ENCODE measurements around the gene RAB6A.
"Not testable (repeated sequence)": the region's sequence is repeated elsewhere in the genome, so short reads cannot be mapped to it uniquely, and the experiment has no call there.

The RAB6A gene

DNA sequence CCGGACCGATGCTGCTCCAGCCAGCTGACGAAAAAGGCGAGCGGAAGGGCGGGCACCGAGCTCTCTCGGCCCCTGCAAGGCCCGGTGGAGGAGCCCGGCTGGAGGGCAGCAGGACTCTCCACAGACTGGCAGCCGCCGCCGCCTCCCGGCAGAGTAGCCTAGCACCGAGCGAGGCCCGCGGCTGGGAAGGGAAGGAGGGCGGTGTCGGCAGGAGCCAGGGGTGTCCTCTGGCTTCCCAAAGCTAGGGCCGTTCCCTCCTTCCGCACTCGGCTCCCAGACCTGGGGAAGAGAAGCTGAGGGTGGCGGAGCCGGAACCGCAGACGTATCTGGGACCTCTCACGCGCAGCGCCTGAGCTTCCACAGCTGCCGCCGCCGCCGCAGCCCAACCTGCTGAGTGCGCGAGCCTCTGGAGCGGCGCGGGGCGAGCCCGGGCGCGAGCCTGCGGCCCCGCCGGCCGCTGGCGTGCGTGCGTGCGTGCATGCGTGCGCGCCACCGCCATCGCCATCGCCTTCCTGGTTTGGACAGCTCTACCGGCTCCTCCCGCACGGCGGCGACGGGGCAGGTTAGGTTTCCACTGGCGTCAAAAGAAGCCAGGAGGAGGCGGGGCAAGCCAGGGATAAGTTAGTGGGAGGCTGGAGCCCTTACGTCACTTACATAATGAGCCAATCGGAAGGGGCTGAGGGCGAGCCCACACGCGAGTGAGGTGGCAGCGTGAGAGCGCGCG lies at the start of gene RAB6A:
TSS of gene RAB6A (minus strand) at position 396 of the 724 bp plus-strand sequence. CDS start 439 bp downstream, outside the sequence.
- peak; percentile 99 for DNase-seq (ENCODE audit: low read depth)

DNA sequence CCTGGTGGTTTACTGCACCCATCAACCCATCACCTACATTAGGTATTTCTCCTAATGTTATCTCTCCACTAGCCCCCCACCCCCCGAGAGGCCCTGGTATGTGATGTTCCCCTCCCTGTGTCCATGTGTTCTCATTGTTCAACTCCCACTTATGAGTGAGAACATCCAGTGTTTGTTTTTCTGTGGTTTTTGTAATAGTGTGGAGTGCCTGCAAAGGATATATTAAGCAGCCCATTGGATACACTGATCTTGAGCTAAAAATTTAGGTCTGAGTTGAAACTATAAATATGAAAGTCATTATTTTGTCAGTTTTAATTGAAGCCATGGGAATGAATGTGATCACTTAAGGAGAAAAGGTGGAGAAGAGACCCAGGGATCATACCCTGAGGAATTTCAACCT lies 49.8 kb upstream of the RAB6A start:
- DNase-seq (ENCODE audit: low read depth): no peak

DNA sequence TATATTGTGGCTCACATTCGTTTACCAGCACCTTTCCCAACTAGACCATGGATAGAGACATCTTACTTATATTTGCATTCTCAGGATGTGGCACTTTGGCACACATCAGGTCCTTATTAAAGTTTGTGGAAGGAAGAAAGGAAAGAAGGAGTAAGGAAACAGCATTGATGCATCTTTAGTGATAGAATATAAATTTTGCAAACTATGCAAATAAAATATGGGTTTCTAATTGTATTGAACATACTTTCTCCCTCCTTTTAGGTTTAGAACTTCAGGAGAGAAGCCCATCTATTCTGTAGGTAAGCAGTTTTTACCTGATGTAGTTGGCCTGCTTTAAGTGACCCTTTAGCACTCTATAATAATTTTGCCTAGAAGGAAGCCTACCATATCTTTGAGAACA lies 47.2 kb upstream of the RAB6A start:
- DNase-seq (ENCODE audit: low read depth): no peak

DNA sequence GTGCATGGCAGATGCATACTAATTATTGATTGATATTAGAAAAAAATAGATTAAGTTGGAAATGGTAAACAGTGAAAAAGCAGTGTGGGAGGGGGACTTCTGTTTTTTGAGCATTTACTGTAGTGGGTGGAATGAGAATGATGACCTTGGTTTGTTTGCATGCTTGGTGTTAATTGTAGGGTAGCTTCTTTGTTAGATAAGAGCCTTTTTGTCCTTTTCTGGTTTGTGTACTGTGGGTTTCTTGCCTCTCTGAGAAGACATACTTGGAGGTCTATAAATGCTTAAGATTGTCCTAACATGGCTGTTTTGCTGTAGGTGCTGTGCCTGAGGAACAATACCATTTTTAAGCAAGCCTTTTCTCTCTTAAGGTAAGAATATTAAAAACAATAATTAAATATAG lies 43.8 kb upstream of the RAB6A start:
- DNase-seq (ENCODE audit: low read depth): no peak

DNA sequence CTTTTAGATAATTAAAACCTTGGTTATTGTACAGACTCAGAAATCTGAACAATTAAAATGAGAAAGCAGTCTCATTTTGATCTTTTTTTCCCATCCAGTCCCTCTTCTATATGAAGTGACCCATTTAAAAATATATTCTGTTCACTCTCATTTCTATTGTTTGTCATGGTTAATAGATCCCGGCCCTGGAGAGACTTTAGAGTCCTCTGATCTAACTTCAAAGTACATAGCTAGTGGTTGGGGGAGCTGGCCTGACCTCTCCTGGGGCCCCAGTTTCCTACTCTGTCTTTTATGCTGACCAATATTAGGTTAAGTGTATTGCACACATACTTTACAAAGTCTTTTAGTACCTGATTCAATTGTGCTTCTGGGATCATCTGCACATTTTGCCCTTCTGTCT lies 40.3 kb upstream of the RAB6A start:
- DNase-seq (ENCODE audit: low read depth): no peak

DNA sequence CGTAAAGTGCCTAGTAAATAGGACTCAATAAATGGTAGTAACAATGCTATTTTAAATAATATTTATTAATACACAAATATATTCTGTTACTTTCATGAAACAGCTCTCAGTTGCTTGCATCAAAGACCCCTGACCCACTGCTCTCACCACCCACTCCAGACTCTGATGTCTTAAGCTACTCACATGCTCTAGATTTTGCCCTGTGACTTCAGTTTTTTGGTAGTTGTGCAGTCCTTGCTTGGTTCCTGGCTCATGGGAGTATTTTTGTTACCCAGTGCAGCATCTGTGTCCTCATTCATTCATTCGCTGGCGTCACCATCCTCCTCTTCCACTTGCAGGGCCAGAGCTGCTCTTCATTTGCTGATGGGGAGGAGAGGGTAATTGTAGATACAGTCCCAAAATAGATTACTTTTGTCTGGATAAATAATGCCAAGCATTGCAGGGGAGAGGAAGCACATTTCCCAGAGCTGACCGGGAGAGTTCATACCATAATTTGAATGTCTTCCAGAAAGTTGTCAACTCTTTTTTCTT lies 39.5 kb upstream of the RAB6A start:
- no peak for DNase-seq (ENCODE audit: low read depth)

DNA sequence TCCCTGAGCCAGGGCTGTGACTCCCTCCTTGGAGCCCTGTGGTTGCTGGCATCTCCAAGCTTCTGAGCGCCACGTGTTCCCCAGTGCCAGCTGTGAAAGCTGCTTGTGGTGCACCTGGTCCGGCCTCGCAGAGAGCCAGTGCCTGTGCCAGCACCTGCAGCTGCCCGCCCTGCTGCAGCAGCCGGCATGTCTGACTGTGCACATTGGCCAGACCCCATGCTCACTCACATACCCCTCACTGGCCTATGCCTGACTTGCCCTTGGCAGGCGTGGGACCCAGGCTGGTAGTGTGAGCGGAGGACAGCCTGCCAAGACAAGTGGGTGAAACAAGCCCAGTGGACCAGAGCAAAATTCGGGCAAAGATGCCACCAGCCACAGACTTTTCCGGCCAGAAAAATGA lies 36.6 kb upstream of the RAB6A start:
- no peak for DNase-seq (ENCODE audit: low read depth)

DNA sequence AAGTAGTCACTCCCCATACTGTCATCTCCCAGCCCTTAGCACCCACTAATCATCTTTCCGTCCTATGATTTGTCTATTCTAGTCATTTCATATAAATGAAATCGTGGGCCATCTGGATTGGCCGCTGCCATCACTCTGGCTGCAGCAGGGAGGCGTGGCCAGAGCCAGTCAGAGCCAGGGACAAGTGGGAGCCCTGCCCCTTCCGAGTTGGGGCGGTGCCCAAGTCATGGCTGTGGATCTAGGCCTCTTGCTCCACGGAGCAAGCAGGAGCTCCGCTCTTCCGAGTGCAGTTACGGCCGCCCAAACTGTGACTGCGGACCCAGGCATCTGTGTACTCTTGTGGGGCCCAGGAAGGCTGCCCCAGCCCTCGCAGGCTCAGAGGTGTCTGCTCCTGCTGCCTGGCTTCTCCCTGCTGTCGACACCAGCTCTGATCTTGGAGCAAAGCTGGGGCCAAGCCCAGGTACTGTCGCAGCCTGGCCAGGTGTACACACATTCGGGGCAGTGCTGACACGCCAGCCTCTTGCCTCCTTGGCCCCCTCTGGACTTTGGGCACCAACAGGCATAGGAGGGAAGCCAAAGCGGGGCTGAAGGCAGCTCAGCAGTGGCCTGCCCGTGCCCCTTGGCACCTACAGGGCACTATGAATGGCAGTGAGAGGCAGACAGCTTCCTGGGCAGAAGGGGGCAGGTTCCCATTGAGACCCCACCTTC lies 35.2 kb upstream of the RAB6A start:
- DNase-seq (ENCODE audit: low read depth): no peak

DNA sequence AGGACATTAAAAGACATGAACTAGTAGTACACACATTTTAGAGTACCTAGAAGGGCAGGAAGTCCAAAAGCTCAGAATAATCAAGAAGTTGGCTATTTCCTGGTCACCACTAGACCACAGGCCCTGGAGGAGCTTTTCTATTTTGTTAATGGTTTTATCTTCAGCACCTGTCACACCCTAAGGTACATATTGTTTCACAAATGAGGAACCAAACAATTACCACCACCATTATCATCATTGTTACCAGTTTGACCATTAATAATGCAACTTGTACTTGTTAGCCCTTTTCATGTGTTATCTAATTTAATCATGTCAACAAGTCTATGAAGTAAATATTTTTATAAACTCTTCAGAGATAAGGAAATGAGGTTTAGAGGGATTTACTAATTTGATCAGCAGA lies 31.7 kb upstream of the RAB6A start:
- DNase-seq (ENCODE audit: low read depth): no peak

DNA sequence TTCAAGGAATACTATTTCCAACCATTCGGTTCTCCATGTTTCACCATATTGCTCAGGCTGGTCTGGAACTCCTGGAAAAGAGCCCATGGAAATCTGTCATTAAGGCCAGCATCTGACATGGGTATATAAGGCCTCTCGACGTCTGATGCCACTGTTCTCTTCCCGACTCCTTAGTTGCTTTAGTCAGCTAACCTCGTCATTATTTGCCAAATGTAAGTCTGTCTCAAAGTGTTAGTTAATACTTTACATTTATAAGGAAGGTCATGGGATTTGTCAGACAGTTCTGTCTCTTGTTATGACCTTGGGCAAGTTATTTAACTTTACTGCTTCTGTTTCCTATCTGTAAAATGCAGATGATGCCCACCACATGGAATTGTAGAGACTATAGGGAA lies 28.4 kb upstream of the RAB6A start:
- no peak for DNase-seq (ENCODE audit: low read depth)

DNA sequence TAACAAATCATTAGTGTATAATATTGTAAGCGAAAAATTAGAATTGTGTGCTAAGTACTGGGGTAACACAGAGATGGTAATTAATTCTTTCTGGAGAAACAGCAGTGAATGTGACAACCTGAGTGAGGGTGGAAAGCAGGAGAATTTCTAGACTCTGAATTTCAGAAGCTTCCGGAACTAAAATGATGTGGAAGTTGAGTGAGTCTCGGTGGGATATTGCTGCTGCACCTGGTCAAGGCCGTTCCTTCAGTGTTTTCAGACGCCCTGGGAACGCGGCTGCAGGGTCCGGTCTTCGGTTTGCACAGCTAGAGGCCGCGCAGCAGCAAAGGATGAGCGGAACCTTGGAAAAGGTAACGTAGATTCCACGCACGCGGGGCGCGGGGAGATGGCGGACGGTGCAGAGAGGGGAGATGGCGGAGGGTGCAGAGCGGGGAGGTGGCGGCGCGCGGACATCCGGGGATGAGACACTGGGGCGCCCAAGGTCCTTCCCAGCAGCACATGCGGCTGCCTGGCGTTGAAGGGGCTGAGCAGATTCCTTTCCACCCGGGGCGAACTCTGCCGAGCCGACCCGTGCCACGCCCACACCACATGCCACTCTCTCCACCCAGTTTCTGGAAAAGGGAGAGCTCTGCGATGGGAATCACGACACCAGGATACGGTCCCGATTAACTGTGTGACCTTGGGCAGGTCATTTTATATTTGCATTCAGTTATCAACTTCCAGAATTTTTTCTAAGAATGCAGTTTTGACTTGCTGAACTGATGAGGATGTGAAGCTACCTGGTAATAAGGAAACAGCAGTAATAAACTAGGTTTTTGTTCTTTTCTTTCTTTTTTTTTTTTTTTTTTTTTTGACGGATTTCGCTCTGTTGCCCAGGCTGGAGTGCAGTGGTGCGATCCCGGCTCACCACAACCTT lies 27.0 kb upstream of the RAB6A start, which contains the start of gene MRPL48:
TSS of gene MRPL48 (plus strand) at position 232 of the 916 bp plus-strand sequence. CDS start at position 330, 98 bp downstream.
- DNase-seq (ENCODE audit: low read depth): peak; percentile 71

DNA sequence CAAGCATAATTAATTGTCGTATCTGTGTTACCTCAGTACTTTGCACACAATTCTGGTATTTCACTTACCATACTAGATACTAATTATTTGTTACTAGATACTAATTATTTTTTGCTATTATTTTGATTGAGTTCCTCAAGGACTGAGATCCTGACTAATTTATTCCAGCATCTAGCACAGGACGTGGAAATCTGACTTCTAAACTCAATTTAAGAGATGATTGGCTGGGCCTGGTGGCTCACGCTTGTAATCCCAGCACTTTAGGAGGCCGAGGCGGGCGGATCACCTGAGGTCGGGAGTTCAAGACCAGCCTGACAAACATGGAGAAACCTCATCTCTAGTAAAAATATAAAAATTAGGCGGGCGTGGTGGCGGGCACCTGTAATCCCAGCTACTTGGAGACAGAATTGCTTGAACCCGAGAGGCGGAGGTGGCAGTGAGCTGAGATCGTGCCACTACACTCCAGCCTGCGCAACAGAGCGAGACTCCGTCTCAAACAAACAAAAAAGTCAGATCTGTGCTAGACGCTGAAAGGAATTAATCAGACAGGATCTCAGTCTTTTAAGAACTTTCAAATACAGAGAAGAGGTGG lies 26.3 kb upstream of the RAB6A start:
- no peak for DNase-seq (ENCODE audit: low read depth)

DNA sequence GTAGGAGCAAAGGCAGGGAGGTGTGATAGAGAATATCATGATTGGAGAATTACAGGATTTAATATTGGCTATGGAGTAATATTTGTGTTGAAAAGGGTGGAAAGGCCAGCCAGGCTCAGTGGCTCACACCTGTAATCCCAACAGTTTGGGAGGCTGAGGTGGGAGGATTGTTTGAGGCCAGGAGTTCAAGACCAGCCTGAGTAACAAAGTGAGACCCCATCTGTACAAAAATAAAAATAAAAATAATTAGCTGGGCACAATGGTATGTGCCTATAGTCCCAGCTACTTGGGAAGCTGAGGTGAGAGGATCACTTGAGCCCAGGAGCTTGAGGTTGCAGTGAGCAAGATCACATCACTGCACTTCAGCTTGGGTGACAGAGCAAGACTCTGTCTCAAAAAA lies 24.6 kb upstream of the RAB6A start:
- not testable (repeated sequence) for DNase-seq (ENCODE audit: low read depth)

DNA sequence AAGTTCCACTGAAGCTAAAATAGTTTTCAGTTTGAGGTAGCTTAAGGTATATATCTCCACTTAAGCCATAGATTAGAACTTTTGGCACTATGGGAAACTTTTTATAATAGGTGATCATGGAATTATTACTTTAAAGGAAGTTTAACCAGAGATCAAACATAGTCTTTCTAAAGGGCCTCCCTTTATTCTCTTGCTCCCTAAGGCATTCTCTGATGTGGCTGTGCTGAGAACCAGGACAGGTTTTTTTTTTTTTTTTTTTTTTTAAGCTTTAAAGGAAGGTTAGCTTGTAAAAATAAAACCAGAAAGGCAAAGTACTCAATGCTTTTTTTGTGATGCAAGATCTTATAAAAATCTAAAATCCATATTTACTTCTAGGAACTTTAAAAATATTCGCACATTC lies 23.9 kb upstream of the RAB6A start:
- DNase-seq (ENCODE audit: low read depth): no peak

DNA sequence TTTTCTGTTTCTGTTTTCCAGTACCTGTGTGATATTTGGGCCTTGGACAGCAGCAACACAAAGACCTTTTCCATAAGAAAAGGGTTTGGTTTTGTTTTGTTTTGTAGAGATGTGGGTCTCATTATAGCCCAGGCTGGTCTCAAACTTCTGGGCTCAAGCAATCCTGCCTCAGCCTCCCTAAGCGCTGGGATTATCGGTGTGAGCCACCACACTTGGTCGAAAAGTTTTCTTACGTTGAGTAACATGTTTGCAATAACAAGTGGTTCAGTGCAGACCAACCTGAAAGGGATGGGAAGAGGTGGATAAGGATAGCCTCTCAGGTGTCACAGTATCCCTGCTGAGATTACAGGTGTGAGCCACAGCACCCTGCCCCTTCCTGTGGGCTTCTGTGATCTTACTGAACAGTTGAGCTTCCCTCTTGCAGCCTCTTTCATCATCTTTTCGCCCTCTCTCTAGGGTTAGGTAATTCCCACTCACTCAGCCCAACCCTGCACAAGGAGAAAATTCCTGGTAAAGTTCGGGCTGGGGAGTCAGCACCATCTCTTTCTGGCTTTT lies 23.3 kb upstream of the RAB6A start:
- DNase-seq (ENCODE audit: low read depth): no peak

DNA sequence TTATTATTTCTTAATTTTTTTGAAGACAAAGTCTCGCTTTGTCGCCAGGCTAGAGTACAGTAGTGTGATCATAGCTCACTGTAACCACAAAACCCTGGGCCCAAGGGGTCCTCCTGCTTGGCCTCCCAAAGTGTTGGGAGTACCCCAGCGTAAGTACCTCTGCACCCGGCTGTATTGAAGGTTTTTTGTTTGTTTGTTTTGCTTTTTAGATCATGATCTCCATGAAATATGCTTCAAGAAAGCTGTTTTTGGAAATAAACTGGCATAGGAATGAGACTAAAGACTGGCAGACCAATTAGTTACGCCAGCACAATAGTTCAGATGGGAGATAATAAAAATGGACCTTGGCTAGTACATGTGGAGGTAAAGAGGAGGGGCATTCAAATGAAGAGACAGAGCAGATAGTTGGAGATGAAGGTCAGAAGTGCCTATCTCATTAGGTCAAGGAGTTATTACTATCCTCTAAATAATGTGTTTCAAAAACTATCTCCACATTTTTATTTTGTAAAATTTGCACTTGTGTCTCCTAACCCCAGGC lies 22.7 kb upstream of the RAB6A start:
- DNase-seq (ENCODE audit: low read depth): no peak

DNA sequence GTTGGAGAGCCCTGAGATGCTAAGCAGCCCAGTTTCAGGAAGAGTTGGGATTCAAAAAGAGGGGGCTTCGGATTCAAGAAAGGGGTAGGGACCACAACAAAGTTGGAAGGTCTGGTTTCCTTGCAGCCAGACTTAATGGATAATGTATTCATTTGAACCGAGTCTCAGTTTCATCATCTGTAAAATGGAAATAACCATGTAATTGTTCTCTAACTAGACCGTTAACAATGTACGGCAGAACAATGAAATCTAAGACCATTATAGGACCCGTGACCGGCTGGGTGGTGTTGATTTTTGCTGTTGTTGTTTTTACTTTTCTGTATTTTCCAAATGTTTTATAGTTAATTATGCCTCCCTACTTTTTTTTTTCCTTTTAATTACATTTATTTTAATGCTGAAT lies 20.4 kb upstream of the RAB6A start:
- no peak for DNase-seq (ENCODE audit: low read depth)

DNA sequence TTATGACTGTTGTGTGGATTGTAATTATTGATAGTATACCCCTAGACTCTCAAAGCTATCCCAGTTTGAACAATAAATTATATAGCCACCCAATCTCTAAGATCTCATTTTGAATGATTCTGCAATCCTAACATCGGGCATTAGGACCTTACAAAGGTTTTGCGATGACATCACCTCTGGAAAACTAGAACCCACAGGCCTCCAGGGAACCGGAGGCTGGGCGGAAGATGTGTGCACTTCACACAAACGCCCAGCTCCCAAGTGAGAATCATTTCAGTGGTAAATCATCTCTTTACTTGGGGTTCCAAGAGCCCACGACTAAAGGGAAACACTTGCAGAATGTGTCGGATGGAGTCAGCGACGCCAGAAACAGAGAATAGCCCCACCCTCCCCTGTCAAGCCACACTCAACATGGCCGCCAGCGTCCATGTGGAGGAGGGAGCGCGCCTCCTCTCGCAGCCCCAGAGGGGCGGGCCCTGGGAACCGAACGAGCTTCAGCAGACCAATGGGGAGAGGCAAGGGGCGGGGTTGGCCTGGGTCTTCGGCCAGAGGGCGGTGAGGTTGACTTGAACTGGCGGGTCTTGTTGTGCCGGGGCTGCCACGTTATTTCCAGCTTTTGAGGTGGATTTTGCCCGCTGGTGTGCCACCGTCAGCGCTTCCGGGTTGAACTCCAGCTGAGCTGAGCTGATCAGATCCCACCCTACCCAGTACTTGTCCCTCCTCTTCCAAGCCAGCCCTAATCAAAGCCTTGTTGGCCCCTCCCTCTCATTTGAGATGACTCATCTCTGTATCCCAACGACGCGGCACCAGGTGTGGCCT lies 18.4 kb upstream of the RAB6A start:
- peak; percentile 93 for DNase-seq (ENCODE audit: low read depth)

DNA sequence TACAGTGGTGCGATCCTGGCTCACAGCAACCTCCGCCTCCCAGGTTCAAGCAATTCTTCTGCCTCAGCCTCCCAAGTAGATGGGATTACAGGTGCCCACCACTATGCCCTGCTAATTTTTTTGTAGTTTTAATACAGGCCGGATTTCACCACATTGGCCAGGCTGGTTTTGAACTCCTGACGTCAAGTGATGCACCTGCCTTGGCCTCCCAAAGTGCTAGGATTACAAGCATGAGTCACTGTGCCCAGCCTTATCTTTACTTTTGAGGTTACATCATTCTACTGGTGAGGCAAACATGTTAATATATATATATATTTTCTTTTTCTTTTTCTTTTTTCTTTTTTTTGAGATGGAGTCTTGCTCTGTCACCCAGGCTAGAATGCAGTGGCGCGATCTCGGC lies 9.9 kb upstream of the RAB6A start:
- not testable (repeated sequence) for DNase-seq (ENCODE audit: low read depth)

DNA sequence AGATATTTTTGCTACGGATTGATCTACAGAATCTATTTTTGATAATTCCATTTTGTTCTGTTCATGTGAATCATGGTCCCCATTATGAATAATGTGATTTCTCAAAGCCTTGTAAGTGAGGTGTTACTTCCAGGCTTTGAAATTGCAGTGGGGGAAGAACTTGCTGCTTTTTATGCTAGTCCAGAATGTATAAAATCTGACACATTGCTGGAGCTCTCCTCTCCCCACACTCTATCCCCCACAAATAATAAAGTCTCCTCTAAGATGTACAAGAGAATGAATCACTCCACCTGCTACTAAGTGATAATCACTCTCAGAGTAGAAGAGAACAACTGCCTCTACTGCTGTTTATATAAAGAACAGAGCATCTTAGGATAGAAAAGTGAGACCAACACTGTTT lies 5.9 kb upstream of the RAB6A start:
- DNase-seq (ENCODE audit: low read depth): no peak

Measured in stimulated activated CD8-positive, alpha-beta memory T cell treated with anti-CD3 and anti-CD28 coated beads, Interleukin-15, amount 100 ng/mL, for 1 hour (primary cell).